HepG2 (cell line): ENCODE results near the gene SETD1B. TPM values are rescaled to one million over a fixed set of nuclear protein-coding genes. Genes with fewer than 3 reads are reported as not detected.

Experiments
- ATF7-NPFF ChIP-seq: sonication (generic); formaldehyde crosslinking; IDR thresholded peaks from 2 replicates; pipeline ENCODE4 v1.8.1; 2023; ENCODE audit warnings: mild to moderate bottlenecking, low read depth, missing genetic modification reagents, moderate library complexity
- GTF3A ChIP-seq: sonication (generic); formaldehyde crosslinking; conservative IDR thresholded peaks from 2 replicates; pipeline ENCODE4 v1.4.0; 2020; ENCODE audit warnings: mild to moderate bottlenecking, missing genetic modification reagents
- MED1 ChIP-seq: sonication (generic); formaldehyde crosslinking; IDR thresholded peaks from 2 replicates; pipeline ENCODE4 v1.4.0; 2020; ENCODE audit warnings: missing genetic modification reagents
- MTF1 ChIP-seq: sonication (generic); formaldehyde crosslinking; IDR thresholded peaks from 2 replicates; pipeline ENCODE4 v1.5.0; 2020; ENCODE audit warnings: missing genetic modification reagents
- NR3C1 ChIP-seq: sonication (generic); formaldehyde crosslinking; IDR thresholded peaks from 2 replicates; pipeline ENCODE4 v1.4.0; 2020; ENCODE audit warnings: missing genetic modification reagents
- RXRA ChIP-seq: sonication (generic); formaldehyde crosslinking; IDR thresholded peaks from 2 replicates; pipeline ENCODE4 v1.5.1; 2020; ENCODE audit warnings: missing genetic modification reagents
- SMAD1 ChIP-seq: sonication (generic); formaldehyde crosslinking; IDR thresholded peaks from 2 replicates; pipeline ENCODE4 v1.4.0; 2020; ENCODE audit warnings: missing genetic modification reagents, low read depth, mild to moderate bottlenecking, borderline replicate concordance
- SNAPC4 ChIP-seq: sonication (generic); formaldehyde crosslinking; IDR thresholded peaks from 2 replicates; pipeline ENCODE4 v1.4.0; 2020; ENCODE audit warnings: mild to moderate bottlenecking, missing genetic modification reagents
- TIGD3 ChIP-seq: sonication (generic); formaldehyde crosslinking; IDR thresholded peaks from 2 replicates; pipeline ENCODE4 v1.5.1; 2020; ENCODE audit warnings: mild to moderate bottlenecking, missing genetic modification reagents, borderline replicate concordance
- ZNF260 ChIP-seq: sonication (generic); formaldehyde crosslinking; IDR thresholded peaks from 2 replicates; pipeline ENCODE4 v1.4.0; 2020; ENCODE audit warnings: missing genetic modification reagents, low read depth, mild to moderate bottlenecking, borderline replicate concordance
- polyA plus RNA-seq, 8 experiments: library from polyadenylated mRNA; depleted of rRNA in 3 of 8; stranded (reverse) in 7 of 8; unstranded in 1 of 8; fragments of >200 nt; fragmentation: Illumina TruSeq in 4 of 8; extraction: Trizol in 4 of 8; gene quantifications; 2 replicates each; pipeline versions ENCODE4 v1.2.1 to v1.2.3, GENCODE V29; 2011 to 2016; ENCODE audit warnings: low read depth in 4 of 8, missing spikeins in 1 of 8, mixed read lengths in 1 of 8; ENCODE audit not compliant: insufficient read depth in 1 of 8
- total RNA-seq, 5 experiments: library from RNA; depleted of rRNA; stranded (reverse); fragments of >200 nt; fragmentation: Illumina TruSeq; extraction: Trizol; gene quantifications; 2 replicates each; pipeline ENCODE4 v1.2.3, GENCODE V29; 2016; ENCODE audit warnings: low read depth in 1 of 5
- TF ChIP-seq, protein P1 (sequence below): sonication (generic); formaldehyde crosslinking; IDR thresholded peaks from 2 replicates; pipeline ENCODE4 v1.5.0; 2020; ENCODE audit warnings: missing genetic modification reagents
- TF ChIP-seq, protein P2 (sequence below): sonication (generic); formaldehyde crosslinking; IDR thresholded peaks from 2 replicates; pipeline ENCODE4 v1.4.0; 2020; ENCODE audit warnings: missing genetic modification reagents
- TF ChIP-seq, protein P3 (sequence below): sonication (generic); formaldehyde crosslinking; conservative IDR thresholded peaks from 2 replicates; pipeline ENCODE4 v1.8.1; 2023; ENCODE audit warnings: missing genetic modification reagents
- TF ChIP-seq, protein P4 (sequence below): IDR thresholded peaks from 2 replicates; pipeline ENCODE4 v1.6.1; 2016; ENCODE audit warnings: mild to moderate bottlenecking

SETD1B gene
- total and polyA plus RNA-seq, 2 of the 13 experiments (the other 11 are each of a cell fraction or from before 2014, with no cell fraction given): 1.1 to 1.4 TPM

- TF ChIP-seq, protein P1, sequence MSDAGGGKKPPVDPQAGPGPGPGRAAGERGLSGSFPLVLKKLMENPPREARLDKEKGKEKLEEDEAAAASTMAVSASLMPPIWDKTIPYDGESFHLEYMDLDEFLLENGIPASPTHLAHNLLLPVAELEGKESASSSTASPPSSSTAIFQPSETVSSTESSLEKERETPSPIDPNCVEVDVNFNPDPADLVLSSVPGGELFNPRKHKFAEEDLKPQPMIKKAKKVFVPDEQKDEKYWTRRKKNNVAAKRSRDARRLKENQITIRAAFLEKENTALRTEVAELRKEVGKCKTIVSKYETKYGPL (CRISPR knock-in tag): no peak
- TF ChIP-seq, protein P2, sequence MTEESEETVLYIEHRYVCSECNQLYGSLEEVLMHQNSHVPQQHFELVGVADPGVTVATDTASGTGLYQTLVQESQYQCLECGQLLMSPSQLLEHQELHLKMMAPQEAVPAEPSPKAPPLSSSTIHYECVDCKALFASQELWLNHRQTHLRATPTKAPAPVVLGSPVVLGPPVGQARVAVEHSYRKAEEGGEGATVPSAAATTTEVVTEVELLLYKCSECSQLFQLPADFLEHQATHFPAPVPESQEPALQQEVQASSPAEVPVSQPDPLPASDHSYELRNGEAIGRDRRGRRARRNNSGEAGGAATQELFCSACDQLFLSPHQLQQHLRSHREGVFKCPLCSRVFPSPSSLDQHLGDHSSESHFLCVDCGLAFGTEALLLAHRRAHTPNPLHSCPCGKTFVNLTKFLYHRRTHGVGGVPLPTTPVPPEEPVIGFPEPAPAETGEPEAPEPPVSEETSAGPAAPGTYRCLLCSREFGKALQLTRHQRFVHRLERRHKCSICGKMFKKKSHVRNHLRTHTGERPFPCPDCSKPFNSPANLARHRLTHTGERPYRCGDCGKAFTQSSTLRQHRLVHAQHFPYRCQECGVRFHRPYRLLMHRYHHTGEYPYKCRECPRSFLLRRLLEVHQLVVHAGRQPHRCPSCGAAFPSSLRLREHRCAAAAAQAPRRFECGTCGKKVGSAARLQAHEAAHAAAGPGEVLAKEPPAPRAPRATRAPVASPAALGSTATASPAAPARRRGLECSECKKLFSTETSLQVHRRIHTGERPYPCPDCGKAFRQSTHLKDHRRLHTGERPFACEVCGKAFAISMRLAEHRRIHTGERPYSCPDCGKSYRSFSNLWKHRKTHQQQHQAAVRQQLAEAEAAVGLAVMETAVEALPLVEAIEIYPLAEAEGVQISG (CRISPR knock-in tag): no peak
- TF ChIP-seq SNAPC4 (CRISPR knock-in tag) (no peak), NR3C1 (CRISPR knock-in tag) (no peak), GTF3A (CRISPR knock-in tag) (no peak), MTF1 (CRISPR knock-in tag) (no peak), ATF7-NPFF (CRISPR knock-in tag) (no peak), ZNF260 (no peak), MED1 (CRISPR knock-in tag) (no peak), SMAD1 (CRISPR knock-in tag) (no peak), TIGD3 (CRISPR knock-in tag) (no peak), RXRA (CRISPR knock-in tag) (no peak)
- TF ChIP-seq, protein P3, sequence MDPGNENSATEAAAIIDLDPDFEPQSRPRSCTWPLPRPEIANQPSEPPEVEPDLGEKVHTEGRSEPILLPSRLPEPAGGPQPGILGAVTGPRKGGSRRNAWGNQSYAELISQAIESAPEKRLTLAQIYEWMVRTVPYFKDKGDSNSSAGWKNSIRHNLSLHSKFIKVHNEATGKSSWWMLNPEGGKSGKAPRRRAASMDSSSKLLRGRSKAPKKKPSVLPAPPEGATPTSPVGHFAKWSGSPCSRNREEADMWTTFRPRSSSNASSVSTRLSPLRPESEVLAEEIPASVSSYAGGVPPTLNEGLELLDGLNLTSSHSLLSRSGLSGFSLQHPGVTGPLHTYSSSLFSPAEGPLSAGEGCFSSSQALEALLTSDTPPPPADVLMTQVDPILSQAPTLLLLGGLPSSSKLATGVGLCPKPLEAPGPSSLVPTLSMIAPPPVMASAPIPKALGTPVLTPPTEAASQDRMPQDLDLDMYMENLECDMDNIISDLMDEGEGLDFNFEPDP: no peak
- TF ChIP-seq, protein P4, sequence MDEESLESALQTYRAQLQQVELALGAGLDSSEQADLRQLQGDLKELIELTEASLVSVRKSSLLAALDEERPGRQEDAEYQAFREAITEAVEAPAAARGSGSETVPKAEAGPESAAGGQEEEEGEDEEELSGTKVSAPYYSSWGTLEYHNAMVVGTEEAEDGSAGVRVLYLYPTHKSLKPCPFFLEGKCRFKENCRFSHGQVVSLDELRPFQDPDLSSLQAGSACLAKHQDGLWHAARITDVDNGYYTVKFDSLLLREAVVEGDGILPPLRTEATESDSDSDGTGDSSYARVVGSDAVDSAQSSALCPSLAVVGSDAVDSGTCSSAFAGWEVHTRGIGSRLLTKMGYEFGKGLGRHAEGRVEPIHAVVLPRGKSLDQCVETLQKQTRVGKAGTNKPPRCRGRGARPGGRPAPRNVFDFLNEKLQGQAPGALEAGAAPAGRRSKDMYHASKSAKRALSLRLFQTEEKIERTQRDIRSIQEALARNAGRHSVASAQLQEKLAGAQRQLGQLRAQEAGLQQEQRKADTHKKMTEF (CRISPR knock-in tag): peak; percentile 27; the same call in 1 of the 2 replicates
These were observed 27.4 kb upstream of the SETD1B start (continued) for GRCh38 chr12:121776190-121777098.
